K562 (cell line): ENCODE results near the gene CNKSR3. TPM values are rescaled to one million over a fixed set of nuclear protein-coding genes. Genes with fewer than 3 reads are reported as not detected.

Source experiments
- ATF7 ChIP-seq: fragments of 450-650 bp; IDR thresholded peaks from 2 replicates; pipeline ENCODE4 v1.7.1; 2014; ENCODE audit warnings: mild to moderate bottlenecking, moderate library complexity
- BCOR ChIP-seq: fragments of 450-650 bp; IDR thresholded peaks from 2 replicates; pipeline ENCODE4 v1.6.1; 2016
- CTCFL ChIP-seq: IDR thresholded peaks from 2 replicates; pipeline ENCODE4 v1.6.1; 2011; ENCODE audit warnings: borderline replicate concordance, low read depth, mild to moderate bottlenecking, moderate library complexity, low read length; ENCODE audit not compliant: insufficient read depth, poor library complexity, severe bottlenecking
- EGR1 ChIP-seq: fragments of 450-650 bp; conservative IDR thresholded peaks from 2 replicates; pipeline ENCODE4 v1.6.1; 2017; ENCODE audit warnings: mild to moderate bottlenecking
- EP300 ChIP-seq: IDR thresholded peaks from 2 replicates; pipeline ENCODE4 v1.6.1; 2012; ENCODE audit warnings: low read length, improper control_type of control experiment
- ETS2 ChIP-seq: IDR thresholded peaks from 2 replicates; pipeline ENCODE4 v1.6.1; 2016; ENCODE audit warnings: borderline replicate concordance, missing genetic modification characterization, mild to moderate bottlenecking, moderate library complexity, missing compliant biosample characterization; ENCODE audit not compliant: poor library complexity, severe bottlenecking
- FOSL1 ChIP-seq: fragments of 200-800 bp; sonication (Bioruptor generic); conservative IDR thresholded peaks from 2 replicates; pipeline ENCODE4 v1.6.1; 2016; ENCODE audit warnings: missing genetic modification characterization, missing compliant biosample characterization
- FOXA3 ChIP-seq, 2 experiments: fragments of 450-650 bp in 1 of 2; sonication (generic) in 1 of 2; formaldehyde crosslinking; IDR thresholded peaks in 1 of 2; conservative IDR thresholded peaks in 1 of 2; 2 replicates each; pipeline versions ENCODE4 v1.4.0 to v1.8.0; 2020 to 2022; ENCODE audit warnings: mild to moderate bottlenecking in 2 of 2, missing genetic modification reagents in 1 of 2
- GTF2E2 ChIP-seq: fragments of 200-800 bp; sonication (Bioruptor generic); IDR thresholded peaks from 2 replicates; pipeline ENCODE4 v1.6.1; 2016; ENCODE audit warnings: missing genetic modification characterization, missing compliant biosample characterization
- KDM2B ChIP-seq: fragments of 250-450 bp; sonication (Bioruptor Pico); IDR thresholded peaks from 2 replicates; pipeline ENCODE4 v1.8.0; 2021; ENCODE audit warnings: mild to moderate bottlenecking, moderate library complexity
- MAFF ChIP-seq: IDR thresholded peaks from 2 replicates; pipeline ENCODE4 v1.6.1; 2012; ENCODE audit warnings: low read length, improper control_type of control experiment
- MYC ChIP-seq, 2 experiments: fragments of 250-450 bp in 1 of 2; sonication (Bioruptor Pico) in 1 of 2; IDR thresholded peaks; 2 replicates each; pipeline versions ENCODE4 v1.5.1 to v1.6.1; 2012 to 2021; ENCODE audit warnings: low read depth in 2 of 2, borderline replicate concordance in 1 of 2, improper control_type of control experiment in 1 of 2, low read length in 1 of 2, mild to moderate bottlenecking in 1 of 2, moderate library complexity in 1 of 2
- PCBP1 ChIP-seq: fragments of 200-400 bp; formaldehyde crosslinking; IDR thresholded peaks from 2 replicates; pipeline ENCODE4 v1.6.1; 2018; ENCODE audit warnings: mild to moderate bottlenecking, low read depth, low read length; ENCODE audit not compliant: poor library complexity, severe bottlenecking
- SMARCB1 ChIP-seq: IDR thresholded peaks from 2 replicates; pipeline ENCODE4 v1.6.1; 2011; ENCODE audit warnings: improper control_type of control experiment, low read depth; ENCODE audit not compliant: insufficient read length
- SMARCC2 ChIP-seq: fragments of 450-650 bp; IDR thresholded peaks from 2 replicates; pipeline ENCODE4 v1.6.1; 2017; ENCODE audit warnings: antibody characterized with exemption, moderate library complexity, mild to moderate bottlenecking, low read depth
- ZNF551 ChIP-seq: fragments of 250-450 bp; sonication (Bioruptor Pico); IDR thresholded peaks from 2 replicates; pipeline ENCODE4 v1.5.0; 2021; ENCODE audit warnings: mild to moderate bottlenecking, moderate library complexity
- polyA plus RNA-seq, 8 experiments: library from polyadenylated mRNA; depleted of rRNA in 4 of 8; stranded (reverse) in 5 of 8; unstranded in 3 of 8; fragments of >200 nt; fragmentation: Nextera tagmentation in 2 of 8; fragmentation: Illumina TruSeq in 1 of 8; extraction: Ambion mirVana in 2 of 8; extraction: Trizol in 1 of 8; gene quantifications; 2 replicates each; pipeline versions ENCODE4 v1.2.1 to v1.2.3, GENCODE V29; 2011 to 2014; ENCODE audit warnings: inconsistent platforms in 1 of 8, missing spikeins in 1 of 8
- total RNA-seq, 7 experiments: library from RNA; depleted of rRNA in 6 of 7; stranded (reverse); fragments of >200 nt in 6 of 7; fragmentation: Illumina TruSeq in 2 of 7; extraction: Trizol in 2 of 7; gene quantifications; 2 replicates each; pipeline versions ENCODE4 v1.2.1 to v1.2.3, GENCODE V29; 2011 to 2021; ENCODE audit warnings: low replicate concordance in 1 of 7

CNKSR3 gene
- total and polyA plus RNA-seq, 9 of the 15 experiments (the other 6 are each of a cell fraction or from before 2014, with no cell fraction given) = 4.5 to 29.6 (median 9.5) TPM

DNA sequence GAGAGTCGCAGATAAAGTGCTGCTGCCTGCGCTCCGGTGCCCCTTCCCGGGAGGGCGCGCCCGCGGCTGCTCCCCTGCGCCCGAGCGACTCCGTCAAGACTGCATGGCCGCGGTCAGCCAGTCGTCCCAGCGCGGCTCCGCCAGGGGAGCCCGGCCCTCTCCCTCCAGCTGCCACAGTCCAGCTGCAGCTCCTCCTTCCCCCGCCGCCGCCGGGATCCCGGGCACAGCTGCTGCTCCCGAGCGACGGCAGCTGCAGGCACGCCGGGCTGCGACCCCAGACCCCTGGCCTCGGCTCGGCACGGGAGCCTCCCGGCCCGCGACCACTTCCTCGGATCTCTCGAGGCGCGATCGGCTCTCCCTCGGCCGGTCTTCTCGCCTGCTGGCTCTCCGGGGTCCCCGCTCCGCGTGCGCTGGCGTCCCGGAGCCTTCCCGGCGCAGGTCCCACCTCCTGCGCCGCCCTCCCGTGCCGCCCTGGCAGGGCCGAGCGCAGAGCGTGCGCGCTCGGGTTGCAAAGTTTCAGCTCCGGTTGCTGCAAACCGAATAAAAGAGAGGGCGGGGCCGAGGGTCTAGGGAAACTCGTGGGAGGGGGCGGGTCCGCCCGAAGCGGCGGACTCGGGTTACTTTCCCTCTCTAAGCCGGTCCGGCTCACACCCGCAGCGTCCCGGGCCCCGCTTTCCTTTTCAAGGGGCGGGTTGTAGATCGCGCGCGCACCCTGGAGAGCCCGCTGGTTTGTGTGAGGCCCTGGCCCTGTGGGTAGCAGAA, at the start of gene CNKSR3 (continued):
- TF ChIP-seq SMARCB1 = no peak
- TF ChIP-seq MAFF = no peak
- TF ChIP-seq CTCFL = peak; percentile 40
- 0 out of 2 replicates have a peak, but pooled peaks have one; percentile 6 for TF ChIP-seq BCOR
- TF ChIP-seq GTF2E2 (tag) = peak; percentile 38; the same call in 1 of the 2 replicates
- TF ChIP-seq FOSL1 = no peak
- TF ChIP-seq SMARCC2 = no peak; the same call in 1 of the 2 replicates
- TF ChIP-seq EGR1 = peak; percentile 54
- peak; percentile 53; the same call in 1 of the 2 replicates for TF ChIP-seq MYC (IDR thresholded peaks at IDR 0.05; ENCODE audit: low read depth, low read length)
- no peak for TF ChIP-seq MYC (CRISPR knock-in tag; IDR thresholded peaks at IDR 0.05; ENCODE audit: borderline replicate concordance, low read depth)
- TF ChIP-seq PCBP1 = peak; percentile 93
- TF ChIP-seq ZNF551 (CRISPR knock-in tag) = no peak
- TF ChIP-seq ATF7 = no peak; the same call in 1 of the 2 replicates
- no peak for TF ChIP-seq FOXA3 (CRISPR knock-in tag; conservative IDR thresholded peaks at IDR 0.05 in 1 of 2, IDR thresholded peaks at IDR 0.05 in 1 of 2)
- no peak for TF ChIP-seq KDM2B (CRISPR knock-in tag)
- peak; percentile 22; the same call in 1 of the 2 replicates for TF ChIP-seq EP300
- TF ChIP-seq ETS2 (tag) = no peak
